ENCODE measurements around the gene ADORA2B. TPM values are rescaled to one million over a fixed set of nuclear protein-coding genes. Genes with fewer than 3 reads are reported as not detected.

The ADORA2B gene
- 10.7 to 16.4 TPM (median 15.5 TPM) in 5 replicates for total RNA-seq (2022; extraction: Qiagen RNA extraction)

GRCh38 chr17:15944759-15945526 lies at the start of gene ADORA2B:
TSS of gene ADORA2B (plus strand) at chr17:15945130. CDS start at chr17:15945249, 119 bp downstream.

DNA sequence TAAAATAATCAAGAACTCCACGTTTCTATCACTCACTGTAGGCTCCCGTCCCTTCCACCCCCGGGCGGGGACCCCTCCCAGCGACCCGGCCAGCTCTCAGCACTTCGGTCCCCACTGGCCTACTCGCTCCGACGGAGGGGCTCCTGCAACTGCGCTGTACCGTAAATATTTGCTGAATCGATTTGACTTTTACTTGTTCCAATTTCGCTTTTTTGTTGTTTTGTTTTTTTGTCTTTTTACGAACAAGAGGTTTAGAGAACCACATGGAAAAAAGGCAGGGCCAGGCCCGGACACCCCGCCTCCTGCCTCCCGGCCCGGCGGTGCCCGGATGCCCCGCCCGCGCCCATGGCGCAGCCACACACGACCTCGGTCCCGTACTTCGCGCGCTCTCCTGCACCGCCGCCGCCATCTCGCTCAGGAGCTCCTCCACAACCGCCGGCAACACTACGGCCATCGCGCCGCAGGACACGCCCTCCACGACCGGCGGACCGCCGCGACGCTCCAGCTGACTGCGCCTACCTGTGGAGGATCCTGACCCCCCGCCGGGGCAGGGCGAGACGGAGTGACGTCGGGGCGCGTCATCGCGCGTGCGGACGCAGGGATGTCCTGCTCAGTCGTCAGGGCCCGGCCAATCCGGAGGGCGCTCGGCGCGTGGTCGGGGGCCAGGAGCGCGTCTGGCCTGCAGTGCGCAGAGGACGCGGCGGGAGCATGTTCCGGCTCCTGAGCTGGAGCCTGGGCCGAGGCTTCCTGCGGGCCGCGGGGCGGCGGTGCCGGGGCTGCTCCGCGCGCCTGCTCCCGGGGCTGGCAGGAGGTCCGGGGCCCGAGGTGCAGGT lies 54.4 kb downstream of the ADORA2B start, which contains the start of the genes TTC19 and ZSWIM7:
TSS of gene TTC19 (plus strand) at position 684 of the 833 bp plus-strand sequence. CDS start at position 709, 25 bp downstream.
TSS of gene ZSWIM7 (minus strand) at position 564 of the 833 bp plus-strand sequence. CDS start at position 454, 110 bp downstream.

Other genes with a start within 250 kb of the ADORA2B start
- gene ZNF286A, start 245.4 kb upstream of the ADORA2B start, total RNA-seq (2022; extraction: Qiagen RNA extraction): 21.3 to 41.6 TPM (median 25.2 TPM) in 5 replicates
- not detected in 5 replicates for gene TBC1D26, start 212.8 kb upstream of the ADORA2B start, total RNA-seq (2022; extraction: Qiagen RNA extraction)
- gene ZSWIM7, start 54.6 kb downstream of the ADORA2B start, total RNA-seq (2022; extraction: Qiagen RNA extraction): 40.5 to 50.4 TPM (median 47.4 TPM) in 5 replicates
- 46.9 to 49.8 TPM (median 48.6 TPM) in 5 replicates for gene TTC19, start 54.7 kb downstream of the ADORA2B start, total RNA-seq (2022; extraction: Qiagen RNA extraction)